B cell (primary cell): ENCODE results near the gene NUP42. TPM values are rescaled to one million over a fixed set of nuclear protein-coding genes. Genes with fewer than 3 reads are reported as not detected.
A peak's percentile ranks its signal among the peaks of the same experiment; 100 is the strongest.

Experiments used
- ATAC-seq: fragments of 200-7000 bp; cut with Tn5 transposase; one replicate; pipeline ENCODE4 v1.10.0; 2021; ENCODE audit warnings: low read depth, mild to moderate bottlenecking, moderate number of reproducible peaks, moderate library complexity
- CTCF ChIA-PET: fragments of 350-600 bp; sonication (Branson Sonifier 250); formaldehyde crosslinking; loops from one replicate; lab custom pipeline; 2021; ENCODE audit warnings: antibody characterized with exemption, inconsistent platforms; lab: Charles Lee
- POLR2A ChIA-PET: fragments of 350-600 bp; sonication (Branson Sonifier 250); formaldehyde crosslinking; loops from one replicate; lab custom pipeline; 2021; ENCODE audit warnings: antibody characterized with exemption; lab: Charles Lee
- DNase-seq: peaks from one replicate; pipeline ENCODE4 v3.0.0; 2013
- H2AFZ ChIP-seq: 2 replicates; pipeline ENCODE4 v1.6.1; 2012; ENCODE audit warnings: mild to moderate bottlenecking, low read depth, low read length; ENCODE audit not compliant: insufficient read depth, poor library complexity, severe bottlenecking
- H3K27ac ChIP-seq, 2 donors: 1 replicate in 1 of 2; 2 replicates in 1 of 2; pipeline ENCODE4 v1.5.1; 2012 to 2013; ENCODE audit warnings: low read length in 2 of 2, mild to moderate bottlenecking in 2 of 2, moderate library complexity in 1 of 2
- H3K27me3 ChIP-seq, 4 experiments: fragments of 200-600 bp in 1 of 4; sonication (generic) in 1 of 4; replicated peaks in 1 of 4; 1 replicate in 2 of 4; 2 replicates in 2 of 4; pipeline versions ENCODE4 v1.6.1 to v1.7.0; 2013 to 2016; ENCODE audit warnings: low read length in 3 of 4, mild to moderate bottlenecking in 2 of 4, mixed read lengths in 1 of 4, moderate library complexity in 1 of 4; ENCODE audit not compliant: insufficient read depth in 4 of 4, control insufficient read depth in 3 of 4; ENCODE audit errors: control extremely low read depth in 1 of 4
- H3K36me3 ChIP-seq, 2 experiments: replicated peaks in 1 of 2; 1 replicate in 1 of 2; 2 replicates in 1 of 2; pipeline versions ENCODE4 v1.6.1 to v1.7.1; 2013; ENCODE audit warnings: low read length in 1 of 2; ENCODE audit not compliant: insufficient read depth in 2 of 2, control insufficient read depth in 1 of 2; ENCODE audit errors: control extremely low read depth in 1 of 2, extremely low read depth in 1 of 2
- H3K4me1 ChIP-seq, 2 donors: fragments of 200-600 bp in 1 of 2; sonication (generic) in 1 of 2; 1 replicate in 1 of 2; 2 replicates in 1 of 2; pipeline versions ENCODE4 v1.5.1 to v1.6.1; 2013 to 2017; ENCODE audit warnings: low read length in 2 of 2; ENCODE audit not compliant: control insufficient read depth in 2 of 2, insufficient read depth in 2 of 2
- H3K4me2 ChIP-seq: replicated peaks from 2 replicates; pipeline ENCODE3; 2012; ENCODE audit warnings: mild to moderate bottlenecking, low read depth, low read length; ENCODE audit not compliant: poor library complexity, severe bottlenecking
- H3K4me3 ChIP-seq, 5 experiments: fragments of 200-600 bp in 1 of 5; sonication (generic) in 1 of 5; 1 replicate in 3 of 5; 2 replicates in 2 of 5; pipeline versions ENCODE4 v1.5.1 to v1.7.0; 2011 to 2016; ENCODE audit warnings: low read length in 4 of 5, mild to moderate bottlenecking in 4 of 5, low read depth in 2 of 5, control low read depth in 1 of 5, moderate library complexity in 1 of 5; ENCODE audit not compliant: insufficient read depth in 1 of 5; ENCODE audit errors: control extremely low read depth in 1 of 5, extremely low read depth in 1 of 5
- H3K79me2 ChIP-seq: fragments of 200-600 bp; sonication (generic); one replicate; pipeline ENCODE4 v1.6.0; 2016; ENCODE audit warnings: low read length; ENCODE audit not compliant: control insufficient read depth, insufficient read depth
- H3K9ac ChIP-seq: fragments of 200-600 bp; sonication (generic); 2 replicates; pipeline ENCODE4 v1.6.1; 2017; ENCODE audit warnings: mild to moderate bottlenecking, low read length, moderate library complexity
- H3K9me3 ChIP-seq, 3 donors: one replicate each; pipeline versions ENCODE4 v1.6.1 to v1.7.1; 2013; ENCODE audit warnings: low read length in 2 of 3; ENCODE audit not compliant: control insufficient read depth in 2 of 3, insufficient read depth in 1 of 3; ENCODE audit errors: control extremely low read depth in 1 of 3
- H4K20me1 ChIP-seq: 2 replicates; pipeline ENCODE4 v1.6.0; 2012; ENCODE audit warnings: mild to moderate bottlenecking, low read length; ENCODE audit not compliant: insufficient read depth, control insufficient read depth, poor library complexity, severe bottlenecking
- H3K27ac Mint-ChIP-seq: one replicate; pipeline ENCODE4 v1.8.0; 2021; ENCODE audit warnings: mixed read lengths
- H3K27me3 Mint-ChIP-seq: one replicate; pipeline ENCODE4 v1.8.0; 2021; ENCODE audit warnings: mixed read lengths
- H3K4me1 Mint-ChIP-seq: one replicate; pipeline ENCODE4 v1.8.0; 2021; ENCODE audit warnings: mixed read lengths
- H3K4me3 Mint-ChIP-seq: one replicate; pipeline ENCODE4 v1.8.0; 2021; ENCODE audit warnings: mixed read lengths
- H3K9me3 Mint-ChIP-seq: one replicate; pipeline ENCODE4 v1.8.0; 2022; ENCODE audit warnings: mixed read lengths; ENCODE audit not compliant: insufficient read depth
- CTCF ChIP-seq: fragments of 200-600 bp; IDR thresholded peaks from one replicate; pipeline ENCODE4 v1.8.0; 2022; ENCODE audit warnings: antibody characterized with exemption, mild to moderate bottlenecking
- EZH2 ChIP-seq: IDR thresholded peaks from 2 replicates; pipeline ENCODE4 v1.6.1; 2012; ENCODE audit warnings: borderline replicate concordance, low read depth, mild to moderate bottlenecking, moderate library complexity, low read length; ENCODE audit not compliant: insufficient read depth, poor library complexity, severe bottlenecking
- WGBS: methylation state at CpG from one replicate; pipeline ENCODE4 v1.1.5; 2013; ENCODE audit warnings: missing lambda C conversion rate; ENCODE audit not compliant: insufficient coverage; 5-methylcytosine and 5-hydroxymethylcytosine counted together
- intact Hi-C: fragments of 100-400 bp; cut with micrococcal nuclease; formaldehyde crosslinking; loops from one replicate; pipeline ENCODE4 v1.10.0; 2022
- polyA plus RNA-seq: library from polyadenylated mRNA; depleted of rRNA; stranded (reverse); fragments of >200 nt; gene quantifications from 2 replicates; pipeline ENCODE4 v1.2.3, GENCODE V29; 2012
- total RNA-seq, 2 donors: library from RNA; stranded (reverse); fragments of 120-200 nt in 1 of 2; gene quantifications; 1 replicate in 1 of 2; 2 replicates in 1 of 2; pipeline versions ENCODE4 v1.2.3 to v1.2.4, GENCODE V29; 2013 to 2022

NUP42 gene
- total and polyA plus RNA-seq, 2 donors (not counting 1 experiment from before 2014, with no cell fraction given), result 38.1 to 49.2 TPM

- peaks cover 69% of the 10 kb centered on the region for H3K27me3 Mint-ChIP-seq
- Histone ChIP-seq H3K9ac (peak overlapping the region; percentile 45), H3K36me3 (no peaks in the 10 kb centered on the region), H4K20me1 (no peaks in the 10 kb centered on the region), H3K4me2 (peak overlapping the region; percentile 73), H3K27me3 (peaks cover 0 to 48% (median 22%) of the 10 kb centered on the region in 4 experiments), H3K9me3 (peaks cover 0 to 9% (median 6%) of the 10 kb centered on the region in 3 donors), H3K79me2 (no peaks in the 10 kb centered on the region), H2AFZ (peak overlapping the region; percentile 63), H3K4me3 (peak overlapping the region in 1 of 5 experiments; percentile 41), H3K27ac (no peak overlapping the region), H3K4me1 (peaks cover 12% of the 10 kb centered on the region in 2 donors)
- H3K4me1 Mint-ChIP-seq, result peaks cover 8% of the 10 kb centered on the region
- TF ChIP-seq CTCF, result no peak
- no peak for TF ChIP-seq EZH2
- peaks cover 2% of the 10 kb centered on the region for H3K9me3 Mint-ChIP-seq
- no peak overlapping the region for H3K4me3 Mint-ChIP-seq
- POLR2A ChIA-PET, result interaction anchor here (0.6 kb wide), 1 partner anchor 43 kb away, joined by 6 read pairs; no protein-coding TSS in a partner anchor
- DNase-seq, result no peak
- ATAC-seq, result no peak
- CTCF ChIA-PET, result interaction anchor here (0.9 kb wide), 1 partner anchor 23 kb away, joined by 3 read pairs; no protein-coding TSS in a partner anchor
- WGBS, result 95% methylated on average over 4 of the region's 6 CpGs
- intact Hi-C loops, result no loop called here
- no peak overlapping the region for H3K27ac Mint-ChIP-seq
Observed at GRCh38 chr7:23247046-23247602, 65.3 kb downstream of the NUP42 start.
